ENCODE measurements around the gene ECE1.

- TF ChIP-seq CTCF (conservative IDR thresholded peaks at IDR 0.05; ENCODE audit: low read length) (no peak), EZH2phosphoT487 (IDR thresholded peaks at IDR 0.05; ENCODE audit: borderline replicate concordance) (no peak)
Measured at GRCh38 chr1:21299780-21300395, 9.6 kb upstream of the ECE1 start.
